Endothelial cell of umbilical vein (primary cell): ENCODE data around the gene VIT. TPM values are rescaled to one million over a fixed set of nuclear protein-coding genes. Genes with fewer than 3 reads are reported as not detected.

Source experiments
- BruUV-seq: library from RNA; stranded (reverse); fragments of 400-500 nt; replicated peaks from 2 replicates; lab custom pipeline; 2021; lab: Mats Ljungman, UMichigan
- CTCF ChIA-PET: fragments of 300-600, 350-600 bp; sonication (Branson Sonifier 250); formaldehyde crosslinking; loops from one replicate; lab custom pipeline; 2021; ENCODE audit warnings: antibody characterized with exemption, inconsistent platforms; lab: Charles Lee
- POLR2A ChIA-PET: fragments of 300-600, 350-600 bp; sonication (Branson Sonifier 250); formaldehyde crosslinking; loops from one replicate; lab custom pipeline; 2021; ENCODE audit warnings: antibody characterized with exemption, inconsistent platforms; lab: Charles Lee
- DNase-seq: peaks from one replicate; pipeline ENCODE4 v3.0.0-alpha.2; 2011; ENCODE audit warnings: low read depth, low spot score
- FAIRE-seq: peaks from 2 replicates; lab custom pipeline; 2011; peaks lifted over from hg19 to GRCh38; lab: Jason Lieb, UNC
- H2AFZ ChIP-seq: 2 replicates; pipeline ENCODE4 v1.6.0; 2012; ENCODE audit warnings: low read depth, low read length, control low read depth, inconsistent platforms
- H3K27ac ChIP-seq: 2 replicates; pipeline ENCODE4 v1.5.1; 2011; ENCODE audit warnings: low read depth, mild to moderate bottlenecking, control low read depth, low read length, moderate library complexity; ENCODE audit not compliant: insufficient read depth
- H3K27me3 ChIP-seq, 2 experiments: 2 replicates each; pipeline versions ENCODE4 v1.6.0 to v1.6.1; 2011; ENCODE audit warnings: low read length in 2 of 2, mixed read lengths in 1 of 2; ENCODE audit not compliant: control insufficient read depth in 2 of 2, insufficient read depth in 2 of 2
- H3K36me3 ChIP-seq, 2 experiments: 2 replicates in 1 of 2; 3 replicates in 1 of 2; pipeline ENCODE4 v1.5.1; 2011; ENCODE audit warnings: low read length in 2 of 2, mild to moderate bottlenecking in 1 of 2, moderate library complexity in 1 of 2; ENCODE audit not compliant: control insufficient read depth in 2 of 2, insufficient read depth in 2 of 2; ENCODE audit errors: extremely low read depth in 1 of 2
- H3K4me1 ChIP-seq: 3 replicates; pipeline ENCODE4 v1.5.1; 2011; ENCODE audit warnings: mild to moderate bottlenecking, low read length; ENCODE audit not compliant: control insufficient read depth, insufficient read depth; ENCODE audit errors: extremely low read depth
- H3K4me2 ChIP-seq: 2 replicates; pipeline ENCODE4 v1.6.1; 2011; ENCODE audit warnings: low read length, control low read depth, mixed read lengths; ENCODE audit not compliant: insufficient read depth
- H3K4me3 ChIP-seq, 3 experiments: fragments of 200-600 bp in 1 of 3; sonication (generic), shearing (Covaris generic) in 1 of 3; replicated peaks in 1 of 3; 2 replicates each; pipeline ENCODE4 v1.5.1; 2011 to 2016; ENCODE audit warnings: control low read depth in 3 of 3, low read length in 3 of 3, mild to moderate bottlenecking in 2 of 3, inconsistent platforms in 1 of 3, low read depth in 1 of 3, moderate library complexity in 1 of 3; ENCODE audit not compliant: insufficient read depth in 1 of 3
- H3K79me2 ChIP-seq: 2 replicates; pipeline ENCODE4 v1.6.0; 2012; ENCODE audit warnings: low read length, inconsistent platforms; ENCODE audit not compliant: control insufficient read depth, insufficient read depth
- H3K9ac ChIP-seq: replicated peaks from 2 replicates; pipeline ENCODE3; 2011; ENCODE audit warnings: low read length, control low read depth; ENCODE audit not compliant: insufficient read depth; ENCODE audit errors: extremely low read depth
- H3K9me1 ChIP-seq: replicated peaks from 3 replicates; pipeline ENCODE4 v1.6.0; 2011; ENCODE audit warnings: mild to moderate bottlenecking, low read length; ENCODE audit not compliant: control insufficient read depth, insufficient read depth; ENCODE audit errors: extremely low read depth
- H3K9me3 ChIP-seq: replicated peaks from 2 replicates; pipeline ENCODE4 v1.5.1; 2012; ENCODE audit warnings: low read length, inconsistent platforms; ENCODE audit not compliant: control insufficient read depth, insufficient read depth
- H4K20me1 ChIP-seq: replicated peaks from 2 replicates; pipeline ENCODE3; 2011; ENCODE audit warnings: mild to moderate bottlenecking, low read length; ENCODE audit not compliant: control insufficient read depth, insufficient read depth; ENCODE audit errors: extremely low read depth
- EZH2 ChIP-seq: IDR thresholded peaks from 2 replicates; pipeline ENCODE4 v1.6.1; 2012; ENCODE audit warnings: borderline replicate concordance, low read depth, mild to moderate bottlenecking, moderate library complexity, low read length, inconsistent platforms; ENCODE audit not compliant: severe bottlenecking
- GATA2 ChIP-seq: IDR thresholded peaks from 2 replicates; pipeline ENCODE4 v1.7.0; 2011; ENCODE audit warnings: low read depth, mild to moderate bottlenecking, moderate library complexity, mixed read lengths, low read length; ENCODE audit not compliant: insufficient read length, insufficient read depth
- MYC ChIP-seq: IDR thresholded peaks from one replicate; pipeline ENCODE4 v1.6.1; 2011; ENCODE audit warnings: mild to moderate bottlenecking, low read depth, low read length
- POLR2A ChIP-seq: IDR thresholded peaks from 2 replicates; pipeline ENCODE4 v1.6.1; 2012; ENCODE audit warnings: low read depth, mild to moderate bottlenecking, control low read depth, low read length
- POLR2AphosphoS5 ChIP-seq: IDR thresholded peaks from 2 replicates; pipeline ENCODE4 v1.6.1; 2012; ENCODE audit warnings: low read depth, mild to moderate bottlenecking, control low read depth, low read length, moderate library complexity; ENCODE audit not compliant: insufficient read depth
- dilution Hi-C: fragments of 300-500 bp; cut with MboI; formaldehyde crosslinking; loops from one replicate; pipeline ENCODE4 v1.15.0; 2019; ENCODE audit warnings: low sequenced_read_pairs; ENCODE audit not compliant: extremely low pct_ligation_motif_present
- intact Hi-C: fragments of 100-400 bp; cut with micrococcal nuclease; formaldehyde crosslinking; loops from one replicate; pipeline ENCODE4 v1.10.0; 2022
- polyA plus RNA-seq, 4 experiments: library from polyadenylated mRNA; depleted of rRNA in 3 of 4; stranded (reverse) in 3 of 4; unstranded in 1 of 4; fragments of >200 nt; gene quantifications; 2 replicates each; pipeline versions ENCODE4 v1.2.1 to v1.2.3, GENCODE V29; 2011 to 2012; ENCODE audit warnings: missing spikeins in 1 of 4
- total RNA-seq: library from RNA; stranded (reverse); gene quantifications from 2 replicates; pipeline ENCODE4 v1.2.3, GENCODE V29; 2021
- TF ChIP-seq, protein P1 (sequence below): IDR thresholded peaks from 2 replicates; pipeline ENCODE4 v1.6.1; 2011; ENCODE audit not compliant: insufficient read depth, insufficient read length
- TF ChIP-seq, protein P2 (sequence below), 2 donors: IDR thresholded peaks; 1 replicate in 1 of 2; 2 replicates in 1 of 2; pipeline ENCODE4 v1.5.1; 2011; ENCODE audit warnings: low read length in 2 of 2, mild to moderate bottlenecking in 2 of 2, moderate library complexity in 2 of 2, control low read depth in 1 of 2, inconsistent platforms in 1 of 2, low read depth in 1 of 2; ENCODE audit not compliant: insufficient read depth in 1 of 2; ENCODE audit errors: extremely low read depth in 1 of 2

The VIT gene
- total and polyA plus RNA-seq, 2 donors (not counting 3 experiments of a cell fraction or from before 2014, with no cell fraction given) = 0.54 to 0.88 TPM

DNA sequence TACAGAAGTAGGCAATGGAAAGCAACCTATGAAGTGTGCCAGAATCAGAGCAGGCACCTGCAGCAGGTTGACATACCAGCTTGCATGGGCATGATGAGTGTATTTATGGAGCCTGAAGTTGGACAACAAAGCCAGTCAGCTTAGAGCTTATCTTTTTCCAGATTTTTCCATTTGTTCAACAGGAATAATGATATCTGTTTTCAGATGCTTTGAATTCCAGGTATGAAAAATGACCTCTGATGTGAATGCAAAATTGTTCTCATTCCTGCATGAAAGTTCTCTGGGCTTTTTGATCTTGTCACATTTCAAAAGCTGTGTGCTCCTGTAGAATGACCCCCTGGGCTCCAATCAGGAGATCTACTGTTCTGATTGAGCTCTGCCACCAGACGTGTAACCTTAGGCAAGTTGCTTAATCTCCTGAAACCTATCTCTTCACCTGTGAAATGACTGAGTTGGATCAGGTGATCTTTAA, 38.2 kb upstream of the VIT start:
- no peaks in the 10 kb centered on the region for H3K27me3 ChIP-seq
- no peak overlapping the region for H3K4me3 ChIP-seq
- H3K4me1 ChIP-seq = peaks cover 24% of the 10 kb centered on the region
- H3K9me1 ChIP-seq = no peaks in the 10 kb centered on the region
- CTCF ChIA-PET = interaction anchor here (0.7 to 1.4 kb wide), 4 partner anchors 8 to 89 kb away, joined by 3 to 5 read pairs (median 4); no protein-coding TSS in a partner anchor
- POLR2A ChIA-PET = no interaction called here
- no peak for TF ChIP-seq MYC
- TF ChIP-seq, protein P1, sequence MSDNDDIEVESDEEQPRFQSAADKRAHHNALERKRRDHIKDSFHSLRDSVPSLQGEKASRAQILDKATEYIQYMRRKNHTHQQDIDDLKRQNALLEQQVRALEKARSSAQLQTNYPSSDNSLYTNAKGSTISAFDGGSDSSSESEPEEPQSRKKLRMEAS = no peak
- TF ChIP-seq POLR2A = no peak
- H3K27ac ChIP-seq = no peak overlapping the region
- H2AFZ ChIP-seq = no peak overlapping the region
- FAIRE-seq (no peak), DNase-seq (no peak)
- H3K9ac ChIP-seq = no peak overlapping the region
- H3K4me2 ChIP-seq = no peak overlapping the region
- intact Hi-C loops (loop anchor here (10.0 kb wide), 1 partner anchor 1154 kb away; no protein-coding TSS in a partner anchor), dilution Hi-C loops (loop anchor here (25.0 kb wide), 1 partner anchor 146 kb away; no protein-coding TSS in a partner anchor)
- no peaks in the 10 kb centered on the region for H3K36me3 ChIP-seq
- BruUV-seq = no TSS peak
- no peaks in the 10 kb centered on the region for H4K20me1 ChIP-seq
- H3K9me3 ChIP-seq = no peaks in the 10 kb centered on the region
- H3K79me2 ChIP-seq = no peaks in the 10 kb centered on the region

DNA sequence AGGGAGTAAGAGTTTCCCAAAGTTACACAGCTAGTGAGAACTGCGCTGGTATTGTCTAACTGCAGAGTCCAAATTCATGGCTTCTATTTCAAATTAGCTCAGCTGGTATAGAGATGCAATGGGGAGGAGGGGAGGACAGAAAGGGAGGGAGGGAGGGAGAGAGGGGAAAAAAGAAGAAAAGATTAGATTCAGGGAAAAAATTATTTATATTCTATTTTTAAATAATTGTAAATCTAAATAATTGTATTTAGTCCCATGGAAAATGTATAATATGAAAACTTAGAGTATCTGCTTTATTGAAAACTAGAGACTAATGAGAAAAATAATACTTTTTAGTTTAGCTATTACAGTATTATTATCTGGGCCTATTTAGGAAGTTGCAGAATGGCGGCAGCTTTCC, 37.3 kb upstream of the VIT start:
- POLR2A ChIA-PET = interaction anchor here (1.3 kb wide), 1 partner anchor 95 kb away, joined by 4 read pairs; no protein-coding TSS in a partner anchor
- intact Hi-C loops = loop anchor here (10.0 kb wide), 1 partner anchor 1154 kb away; no protein-coding TSS in a partner anchor
- DNase-seq = no peak

More for the DNA sequence above, 37.3 kb upstream of the VIT start:
- H4K20me1 ChIP-seq = no peaks in the 10 kb centered on the region
- H3K27ac ChIP-seq = no peak overlapping the region
- FAIRE-seq = no peak
- no peak overlapping the region for H3K9ac ChIP-seq
- H3K4me1 ChIP-seq = peaks cover 29% of the 10 kb centered on the region
- H3K36me3 ChIP-seq = no peaks in the 10 kb centered on the region
- H3K4me2 ChIP-seq = no peak overlapping the region
- H3K79me2 ChIP-seq = no peaks in the 10 kb centered on the region
- BruUV-seq = no TSS peak
- H3K27me3 ChIP-seq = no peaks in the 10 kb centered on the region
- no peak overlapping the region for H2AFZ ChIP-seq
- H3K9me3 ChIP-seq = no peaks in the 10 kb centered on the region
- TF ChIP-seq POLR2AphosphoS5 = no peak
- TF ChIP-seq, protein P2, sequence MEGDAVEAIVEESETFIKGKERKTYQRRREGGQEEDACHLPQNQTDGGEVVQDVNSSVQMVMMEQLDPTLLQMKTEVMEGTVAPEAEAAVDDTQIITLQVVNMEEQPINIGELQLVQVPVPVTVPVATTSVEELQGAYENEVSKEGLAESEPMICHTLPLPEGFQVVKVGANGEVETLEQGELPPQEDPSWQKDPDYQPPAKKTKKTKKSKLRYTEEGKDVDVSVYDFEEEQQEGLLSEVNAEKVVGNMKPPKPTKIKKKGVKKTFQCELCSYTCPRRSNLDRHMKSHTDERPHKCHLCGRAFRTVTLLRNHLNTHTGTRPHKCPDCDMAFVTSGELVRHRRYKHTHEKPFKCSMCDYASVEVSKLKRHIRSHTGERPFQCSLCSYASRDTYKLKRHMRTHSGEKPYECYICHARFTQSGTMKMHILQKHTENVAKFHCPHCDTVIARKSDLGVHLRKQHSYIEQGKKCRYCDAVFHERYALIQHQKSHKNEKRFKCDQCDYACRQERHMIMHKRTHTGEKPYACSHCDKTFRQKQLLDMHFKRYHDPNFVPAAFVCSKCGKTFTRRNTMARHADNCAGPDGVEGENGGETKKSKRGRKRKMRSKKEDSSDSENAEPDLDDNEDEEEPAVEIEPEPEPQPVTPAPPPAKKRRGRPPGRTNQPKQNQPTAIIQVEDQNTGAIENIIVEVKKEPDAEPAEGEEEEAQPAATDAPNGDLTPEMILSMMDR (IDR thresholded peaks at IDR 0.05; ENCODE audit: extremely low read depth in 1 of 2, insufficient read depth in 1 of 2, low read depth in 1 of 2, low read length in 2 of 2) = no peak
- TF ChIP-seq, protein P1 = no peak
- no peak for TF ChIP-seq EZH2
- TF ChIP-seq GATA2 = no peak
- dilution Hi-C loops = loop anchor here (25.0 kb wide), 1 partner anchor 147 kb away; no protein-coding TSS in a partner anchor
- no peak overlapping the region for H3K4me3 ChIP-seq
- CTCF ChIA-PET = interaction anchor here (0.7 to 1.4 kb wide), 4 partner anchors 9 to 131 kb away, joined by 3 to 5 read pairs (median 4); no protein-coding TSS in a partner anchor
- H3K9me1 ChIP-seq = no peaks in the 10 kb centered on the region
